H1 (cell line): ENCODE measurements around the gene GPX4. TPM values are rescaled to one million over a fixed set of nuclear protein-coding genes. Genes with fewer than 3 reads are reported as not detected.
A peak's percentile ranks its signal among the peaks of the same experiment; 100 is the strongest.

Experiments used
- CTCF ChIA-PET: fragments of 300-600 bp; sonication (Branson Sonifier 250); formaldehyde crosslinking; loops from one replicate; lab custom pipeline; 2021; ENCODE audit not compliant: partially characterized antibody; lab: Charles Lee
- POLR2A ChIA-PET: fragments of 300-600 bp; sonication (Branson Sonifier 250); formaldehyde crosslinking; loops from one replicate; lab custom pipeline; 2021; ENCODE audit warnings: inconsistent platforms; ENCODE audit not compliant: partially characterized antibody; lab: Charles Lee
- DNase-seq, 2 experiments: peaks; one replicate each; pipeline versions ENCODE4 v3.0.0 to v3.0.0-alpha.2; 2010 to 2022; ENCODE audit warnings: low spot score in 2 of 2, low read depth in 1 of 2, mixed read lengths in 1 of 2
- FAIRE-seq: peaks from 2 replicates; lab custom pipeline; 2011; peaks lifted over from hg19 to GRCh38; lab: Jason Lieb, UNC
- H2AFZ ChIP-seq: 2 replicates; pipeline ENCODE4 v1.8.1; 2012; ENCODE audit warnings: low read length, inconsistent platforms
- H2AK5ac ChIP-seq: 2 replicates; pipeline ENCODE4 v1.6.1; 2013; ENCODE audit warnings: low read depth, low read length
- H2BK120ac ChIP-seq: replicated peaks from 2 replicates; pipeline ENCODE3; 2013; ENCODE audit warnings: low read depth, low read length, inconsistent platforms
- H2BK12ac ChIP-seq: 2 replicates; pipeline ENCODE4 v1.6.1; 2013; ENCODE audit warnings: low read depth, low read length
- H2BK15ac ChIP-seq: 2 replicates; pipeline ENCODE4 v1.6.1; 2013; ENCODE audit warnings: low read length
- H2BK20ac ChIP-seq: 2 replicates; pipeline ENCODE4 v1.6.1; 2013; ENCODE audit warnings: low read length
- H2BK5ac ChIP-seq: 2 replicates; pipeline ENCODE4 v1.6.1; 2013; ENCODE audit warnings: low read depth, low read length
- H3K14ac ChIP-seq: 2 replicates; pipeline ENCODE4 v1.6.1; 2013; ENCODE audit warnings: inconsistent platforms; ENCODE audit not compliant: insufficient read length
- H3K18ac ChIP-seq: 2 replicates; pipeline ENCODE4 v1.6.1; 2013; ENCODE audit warnings: low read length; ENCODE audit errors: extremely low read depth
- H3K23ac ChIP-seq: 2 replicates; pipeline ENCODE4 v1.6.1; 2013; ENCODE audit warnings: inconsistent platforms; ENCODE audit not compliant: insufficient read length
- H3K23me2 ChIP-seq: 2 replicates; pipeline ENCODE4 v1.6.1; 2013; ENCODE audit warnings: low read depth, low read length
- H3K27ac ChIP-seq: 2 replicates; pipeline ENCODE4 v1.6.1; 2011; ENCODE audit warnings: low read depth, low read length, inconsistent platforms
- H3K27me3 ChIP-seq, 4 experiments: replicated peaks in 1 of 4; 1 replicate in 1 of 4; 2 replicates in 3 of 4; pipeline versions ENCODE4 v1.6.1 to v1.8.1; 2011 to 2013; ENCODE audit warnings: low read length in 3 of 4, mild to moderate bottlenecking in 3 of 4, inconsistent platforms in 2 of 4, mixed read lengths in 2 of 4, moderate library complexity in 1 of 4; ENCODE audit not compliant: control insufficient read depth in 3 of 4, insufficient read depth in 3 of 4; ENCODE audit errors: extremely low read depth in 1 of 4
- H3K36me3 ChIP-seq, 4 experiments: 2 replicates each; pipeline versions ENCODE4 v1.6.1 to v1.8.1; 2011 to 2013; ENCODE audit warnings: mild to moderate bottlenecking in 4 of 4, low read length in 3 of 4, moderate library complexity in 2 of 4, control low read depth in 1 of 4, inconsistent platforms in 1 of 4; ENCODE audit not compliant: insufficient read depth in 4 of 4, control insufficient read depth in 2 of 4
- H3K4ac ChIP-seq: replicated peaks from 2 replicates; pipeline ENCODE3; 2013; ENCODE audit warnings: low read length, low read depth, mixed read lengths, inconsistent platforms; ENCODE audit not compliant: insufficient read length
- H3K4me1 ChIP-seq, 4 experiments: replicated peaks in 1 of 4; 1 replicate in 1 of 4; 2 replicates in 3 of 4; pipeline versions ENCODE4 v1.6.1 to v1.8.1; 2011 to 2013; ENCODE audit warnings: low read length in 3 of 4, inconsistent platforms in 2 of 4, mixed read lengths in 1 of 4; ENCODE audit not compliant: insufficient read depth in 4 of 4, control insufficient read depth in 3 of 4
- H3K4me2 ChIP-seq, 2 experiments: 2 replicates each; pipeline versions ENCODE4 v1.6.1 to v1.8.1; 2011 to 2013; ENCODE audit warnings: low read depth in 2 of 2, low read length in 2 of 2, control low read depth in 1 of 2, inconsistent platforms in 1 of 2, mild to moderate bottlenecking in 1 of 2; ENCODE audit not compliant: insufficient read depth in 1 of 2
- H3K4me3 ChIP-seq, 4 experiments: fragments of 200-600, 300-600 bp in 1 of 4; sonication (generic), shearing (Covaris generic), sonication (Bioruptor Twin) in 1 of 4; 2 replicates each; pipeline versions ENCODE4 v1.5.1 to v1.8.1; 2011 to 2016; ENCODE audit warnings: low read length in 4 of 4, low read depth in 3 of 4, control low read depth in 2 of 4, inconsistent platforms in 2 of 4, mild to moderate bottlenecking in 2 of 4, mixed read lengths in 1 of 4, moderate library complexity in 1 of 4; ENCODE audit not compliant: insufficient read depth in 2 of 4; ENCODE audit errors: extremely low read depth in 1 of 4
- H3K56ac ChIP-seq: replicated peaks from 2 replicates; pipeline ENCODE3; 2013; ENCODE audit warnings: low read depth, mild to moderate bottlenecking, mixed read lengths, low read length, inconsistent platforms; ENCODE audit not compliant: insufficient read length
- H3K79me1 ChIP-seq: 2 replicates; pipeline ENCODE4 v1.6.1; 2013; ENCODE audit warnings: low read depth, low read length, control low read depth
- H3K79me2 ChIP-seq, 2 experiments: 2 replicates each; pipeline versions ENCODE4 v1.6.1 to v1.8.1; 2012 to 2013; ENCODE audit warnings: low read length in 2 of 2, mild to moderate bottlenecking in 2 of 2, inconsistent platforms in 1 of 2; ENCODE audit not compliant: insufficient read depth in 2 of 2, control insufficient read depth in 1 of 2
- H3K9ac ChIP-seq, 4 experiments: replicated peaks in 1 of 4; 1 replicate in 1 of 4; 2 replicates in 3 of 4; pipeline versions ENCODE4 v1.6.1 to v1.8.1; 2011 to 2013; ENCODE audit warnings: low read depth in 3 of 4, low read length in 3 of 4, control low read depth in 2 of 4, mild to moderate bottlenecking in 2 of 4, moderate library complexity in 2 of 4, inconsistent platforms in 1 of 4; ENCODE audit errors: extremely low read depth in 1 of 4
- H3K9me3 ChIP-seq, 2 experiments: 2 replicates each; pipeline versions ENCODE4 v1.6.1 to v1.8.1; 2012 to 2013; ENCODE audit warnings: mild to moderate bottlenecking in 2 of 2, moderate library complexity in 2 of 2, control low read depth in 1 of 2, inconsistent platforms in 1 of 2, low read depth in 1 of 2, low read length in 1 of 2, mixed read lengths in 1 of 2; ENCODE audit not compliant: insufficient read depth in 2 of 2
- H4K20me1 ChIP-seq, 2 experiments: replicated peaks in 1 of 2; 2 replicates each; pipeline versions ENCODE3 to v1.8.1; 2011 to 2013; ENCODE audit warnings: inconsistent platforms in 2 of 2, low read length in 2 of 2, mild to moderate bottlenecking in 1 of 2; ENCODE audit not compliant: insufficient read depth in 2 of 2, control insufficient read depth in 1 of 2
- H4K5ac ChIP-seq: 2 replicates; pipeline ENCODE4 v1.6.1; 2013; ENCODE audit warnings: low read length, low read depth, mixed read lengths, inconsistent platforms; ENCODE audit not compliant: insufficient read length
- H4K8ac ChIP-seq: 2 replicates; pipeline ENCODE4 v1.8.0; 2013; ENCODE audit warnings: mild to moderate bottlenecking, moderate library complexity, low read length, inconsistent platforms; ENCODE audit not compliant: insufficient read depth; ENCODE audit errors: extremely low read depth
- H4K91ac ChIP-seq: replicated peaks from 2 replicates; pipeline ENCODE3; 2013; ENCODE audit warnings: low read length, mixed read lengths, inconsistent platforms; ENCODE audit not compliant: insufficient read length
- EGR1 ChIP-seq: IDR thresholded peaks from 2 replicates; pipeline ENCODE4 v1.6.1; 2011; ENCODE audit warnings: low read depth, low read length, borderline replicate concordance
- KDM1A ChIP-seq: fragments of 200-600, 300-600 bp; sonication (generic); IDR thresholded peaks from 2 replicates; pipeline ENCODE4 v1.7.1; 2016; ENCODE audit warnings: mild to moderate bottlenecking, low read length, borderline replicate concordance
- MAFK ChIP-seq: IDR thresholded peaks from 2 replicates; pipeline ENCODE4 v1.6.1; 2012; ENCODE audit warnings: low read depth, mild to moderate bottlenecking, improper control_type of control experiment, low read length
- POU5F1 ChIP-seq: IDR thresholded peaks from 2 replicates; pipeline ENCODE4 v1.6.1; 2011; ENCODE audit warnings: low read depth, mild to moderate bottlenecking, low read length, moderate library complexity
- SAP30 ChIP-seq: fragments of 300-600 bp; sonication (generic); IDR thresholded peaks from 2 replicates; pipeline ENCODE4 v1.7.1; 2012; ENCODE audit warnings: low read length, moderate library complexity, mild to moderate bottlenecking, inconsistent platforms; ENCODE audit not compliant: insufficient read depth, insufficient replicate concordance
- WGBS, 2 experiments: shearing (Covaris generic) in 1 of 2; methylation state at CpG; one replicate each; pipeline versions ENCODE4 v1.1.6 to v1.1.7; 2013 to 2015; ENCODE audit warnings: low lambda C conversion rate in 2 of 2, mixed read lengths in 2 of 2, inconsistent platforms in 1 of 2, low coverage in 1 of 2, missing lambda C conversion rate in 1 of 2; ENCODE audit not compliant: insufficient replicate concordance in 2 of 2, insufficient coverage in 1 of 2, insufficient read length in 1 of 2; ENCODE audit errors: extremely low coverage in 1 of 2, missing lambda C conversion rate in 1 of 2; 5-methylcytosine and 5-hydroxymethylcytosine counted together
- polyA plus RNA-seq, 7 experiments: library from polyadenylated mRNA; depleted of rRNA in 3 of 7; stranded (reverse) in 5 of 7; unstranded in 2 of 7; fragments of >200 nt in 5 of 7; fragments of 200-250 nt in 2 of 7; gene quantifications; 1 replicate in 5 of 7; 2 replicates in 1 of 7; 4 replicates in 1 of 7; pipeline versions ENCODE4 v1.2.1 to v1.2.3, GENCODE V29; 2011 to 2013; ENCODE audit warnings: missing spikeins in 2 of 7, mixed read lengths in 2 of 7
- total RNA-seq: library from RNA; stranded (reverse); fragmentation: NEBNext Ultra II Directional; extraction: Animal tissue kit (Norgen Biotek cat#: 25700); gene quantifications from 2 replicates; pipeline ENCODE4 v1.2.1, GENCODE V29; 2021
- TF ChIP-seq, protein P1 (sequence below): IDR thresholded peaks from 2 replicates; pipeline ENCODE4 v1.6.1; 2012; ENCODE audit warnings: inconsistent platforms

The GPX4 gene
- total and polyA plus RNA-seq, 2 of the 8 experiments (the other 6 are each of a cell fraction or from before 2014, with no cell fraction given) = 342 to 693 TPM

DNA sequence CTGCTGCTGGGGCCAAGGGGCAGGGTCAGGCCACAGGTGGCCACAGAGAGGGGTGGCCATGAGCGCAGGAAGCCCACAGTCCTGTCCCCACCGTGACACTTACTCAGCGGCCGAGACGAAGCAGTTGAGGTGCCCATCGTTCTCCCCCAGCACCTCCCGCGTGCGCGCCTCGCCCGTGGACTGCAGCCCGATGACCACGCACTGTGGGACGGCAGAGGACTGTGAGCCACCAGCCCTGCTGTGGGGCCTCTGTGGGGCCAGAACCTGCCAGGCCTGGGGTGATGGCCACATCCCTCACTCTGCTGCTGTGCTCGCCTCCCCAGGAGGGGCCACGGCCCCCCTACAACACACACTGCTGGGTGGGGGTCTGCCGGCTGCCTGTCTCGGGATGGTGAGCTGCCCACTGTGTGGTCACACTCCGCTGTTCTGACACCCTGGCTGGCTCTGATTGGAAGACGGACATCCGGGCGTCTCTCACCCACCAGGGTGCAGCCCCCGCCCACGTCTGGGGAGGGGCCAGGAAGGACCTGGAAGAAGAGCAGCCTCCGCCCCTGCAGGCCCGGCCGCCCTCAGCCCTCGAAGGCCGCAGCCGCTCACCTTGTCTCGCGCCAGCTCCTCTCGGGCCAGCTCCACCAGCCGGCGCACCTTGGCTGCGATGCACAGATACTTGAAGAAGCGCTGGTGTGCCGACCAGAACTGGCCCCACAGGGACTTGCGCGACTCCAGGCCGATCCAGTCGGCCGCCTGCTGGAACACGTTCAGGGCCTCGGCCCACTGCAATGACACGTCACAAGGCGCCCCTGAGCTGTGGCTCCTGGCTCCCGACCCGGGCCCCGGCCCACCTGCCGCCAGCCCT lies 13.2 kb downstream of the GPX4 start:
- CTCF ChIA-PET = interaction anchor here (0.6 to 1.4 kb wide), 8 partner anchors 10 to 128 kb away, joined by 3 to 5 read pairs (median 4); no protein-coding TSS in a partner anchor
- Histone ChIP-seq H3K79me1 (no peaks in the 10 kb centered on the region), H3K9ac (no peak overlapping the region; a peak in 1 of 7 replicates), H3K23me2 (no peaks in the 10 kb centered on the region), H4K5ac (no peak overlapping the region), H4K8ac (peak overlapping the region; percentile 68; the same call in 1 of the 2 replicates), H2AK5ac (no peak overlapping the region), H3K4me3 (no peak overlapping the region), H2BK120ac (no peak overlapping the region), H3K79me2 (no peaks in the 10 kb centered on the region), H2AFZ (no peak overlapping the region), H3K4me2 (no peak overlapping the region), H3K23ac (no peak overlapping the region), H4K20me1 (peaks cover 2% of the 10 kb centered on the region in 2 experiments), H3K36me3 (peaks cover 0 to 50% (median 9%) of the 10 kb centered on the region in 4 experiments; a peak in 4 of 8 replicates), H4K91ac (no peak overlapping the region), H3K18ac (no peak overlapping the region), H3K27ac (peak overlapping the region; percentile 35; the same call in 1 of the 2 replicates), H3K56ac (no peak overlapping the region), H3K4ac (no peak overlapping the region), H3K4me1 (peaks cover 0 to 2% (median under 1%) of the 10 kb centered on the region in 4 experiments; a peak in 5 of 7 replicates), H2BK5ac (no peak overlapping the region; the same call in 1 of the 2 replicates), H3K27me3 (no peaks in the 10 kb centered on the region), H2BK15ac (no peak overlapping the region), H2BK20ac (no peak overlapping the region), H3K9me3 (no peaks in the 10 kb centered on the region), H3K14ac (no peak overlapping the region), H2BK12ac (no peak overlapping the region)
- FAIRE-seq (no peak), DNase-seq (no peak)
- no peak for TF ChIP-seq MAFK
- no peak for TF ChIP-seq POU5F1
- TF ChIP-seq, protein P1, sequence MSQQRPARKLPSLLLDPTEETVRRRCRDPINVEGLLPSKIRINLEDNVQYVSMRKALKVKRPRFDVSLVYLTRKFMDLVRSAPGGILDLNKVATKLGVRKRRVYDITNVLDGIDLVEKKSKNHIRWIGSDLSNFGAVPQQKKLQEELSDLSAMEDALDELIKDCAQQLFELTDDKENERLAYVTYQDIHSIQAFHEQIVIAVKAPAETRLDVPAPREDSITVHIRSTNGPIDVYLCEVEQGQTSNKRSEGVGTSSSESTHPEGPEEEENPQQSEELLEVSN = no peak
- TF ChIP-seq EGR1 = no peak
- TF ChIP-seq KDM1A = no peak
- TF ChIP-seq SAP30 = no peak
- POLR2A ChIA-PET = interaction anchor here (0.8 to 1.4 kb wide), 6 partner anchors 9 to 158 kb away, joined by 3 to 4 read pairs (median 3); partner anchors contain the start of genes FAM174C and GPX4
- 94% methylated on average over 52 of the region's 52 CpGs; no CpG with 5 or more reads in 1 of the 2 experiments for WGBS, 2 experiments
